Measurements from ENCODE around the gene NCOA1.
"Not testable (repeated sequence)": the region's sequence is repeated elsewhere in the genome, so short reads cannot be mapped to it uniquely, and the experiment has no call there.

Gene NCOA1

GRCh38 chr2:24508878-24509277 is 17.8 kb downstream of the NCOA1 start:
- no peak for DNase-seq (ENCODE audit: low read depth)

GRCh38 chr2:24509425-24509824 is 18.4 kb downstream of the NCOA1 start:
- no peak for DNase-seq (ENCODE audit: low read depth)

GRCh38 chr2:24509840-24510239 is 18.8 kb downstream of the NCOA1 start:
- DNase-seq (ENCODE audit: low read depth), result no peak

GRCh38 chr2:24510771-24511170 is 19.7 kb downstream of the NCOA1 start:
- DNase-seq (ENCODE audit: low read depth), result no peak

GRCh38 chr2:24511198-24511597 is 20.1 kb downstream of the NCOA1 start:
- no peak for DNase-seq (ENCODE audit: low read depth)

- no peak for DNase-seq (ENCODE audit: low read depth)
Observed at GRCh38 chr2:24511894-24512293, 20.8 kb downstream of the NCOA1 start.

GRCh38 chr2:24512404-24512803 is 21.4 kb downstream of the NCOA1 start:
- no peak for DNase-seq (ENCODE audit: low read depth)

GRCh38 chr2:24512831-24513230 is 21.8 kb downstream of the NCOA1 start:
- no peak for DNase-seq (ENCODE audit: low read depth)

- no peak for DNase-seq (ENCODE audit: low read depth)
Observed at GRCh38 chr2:24513281-24514071, 22.4 kb downstream of the NCOA1 start.

- no peak for DNase-seq (ENCODE audit: low read depth)
Observed at GRCh38 chr2:24514820-24515219, 23.8 kb downstream of the NCOA1 start.

GRCh38 chr2:24515335-24515734 is 24.3 kb downstream of the NCOA1 start:
- no peak for DNase-seq (ENCODE audit: low read depth)

GRCh38 chr2:24515831-24516230 is 24.8 kb downstream of the NCOA1 start:
- DNase-seq (ENCODE audit: low read depth), result no peak

- no peak for DNase-seq (ENCODE audit: low read depth)
Observed at GRCh38 chr2:24517247-24517646, 26.2 kb downstream of the NCOA1 start.

GRCh38 chr2:24520175-24520574 is 29.1 kb downstream of the NCOA1 start:
- no peak for DNase-seq (ENCODE audit: low read depth)

- no peak for DNase-seq (ENCODE audit: low read depth)
Observed at GRCh38 chr2:24521162-24521857, 30.3 kb downstream of the NCOA1 start.

- no peak for DNase-seq (ENCODE audit: low read depth)
Observed at GRCh38 chr2:24521975-24522639, 31.1 kb downstream of the NCOA1 start.

GRCh38 chr2:24527536-24527935 is 36.5 kb downstream of the NCOA1 start:
- no peak for DNase-seq (ENCODE audit: low read depth)

- DNase-seq (ENCODE audit: low read depth), result no peak
Observed at GRCh38 chr2:24530796-24531195, 39.7 kb downstream of the NCOA1 start.

GRCh38 chr2:24531610-24532009 is 40.6 kb downstream of the NCOA1 start:
- DNase-seq (ENCODE audit: low read depth), result not testable (repeated sequence)

GRCh38 chr2:24532057-24532456 is 41.0 kb downstream of the NCOA1 start:
- DNase-seq (ENCODE audit: low read depth), result not testable (repeated sequence)

- DNase-seq (ENCODE audit: low read depth), result not testable (repeated sequence)
Observed at GRCh38 chr2:24533574-24533973, 42.5 kb downstream of the NCOA1 start.

- no peak for DNase-seq (ENCODE audit: low read depth)
Observed at GRCh38 chr2:24538720-24539119, 47.7 kb downstream of the NCOA1 start.

GRCh38 chr2:24539258-24539657 is 48.2 kb downstream of the NCOA1 start:
- DNase-seq (ENCODE audit: low read depth), result no peak

Measured in stimulated activated CD8-positive, alpha-beta memory T cell treated with anti-CD3 and anti-CD28 coated beads, Interleukin-12 subunit alpha, Interleukin-12 subunit beta, amount 100 ng/mL, for 1 hour (primary cell).